ENCODE results near the gene MCOLN1. TPM values are rescaled to one million over a fixed set of nuclear protein-coding genes. Genes with fewer than 3 reads are reported as not detected.
A peak's percentile ranks its signal among the peaks of the same experiment; 100 is the strongest.

MCOLN1 gene
- total RNA-seq: 10 to 100 TPM; 15.2 to 15.3 TPM

DNA sequence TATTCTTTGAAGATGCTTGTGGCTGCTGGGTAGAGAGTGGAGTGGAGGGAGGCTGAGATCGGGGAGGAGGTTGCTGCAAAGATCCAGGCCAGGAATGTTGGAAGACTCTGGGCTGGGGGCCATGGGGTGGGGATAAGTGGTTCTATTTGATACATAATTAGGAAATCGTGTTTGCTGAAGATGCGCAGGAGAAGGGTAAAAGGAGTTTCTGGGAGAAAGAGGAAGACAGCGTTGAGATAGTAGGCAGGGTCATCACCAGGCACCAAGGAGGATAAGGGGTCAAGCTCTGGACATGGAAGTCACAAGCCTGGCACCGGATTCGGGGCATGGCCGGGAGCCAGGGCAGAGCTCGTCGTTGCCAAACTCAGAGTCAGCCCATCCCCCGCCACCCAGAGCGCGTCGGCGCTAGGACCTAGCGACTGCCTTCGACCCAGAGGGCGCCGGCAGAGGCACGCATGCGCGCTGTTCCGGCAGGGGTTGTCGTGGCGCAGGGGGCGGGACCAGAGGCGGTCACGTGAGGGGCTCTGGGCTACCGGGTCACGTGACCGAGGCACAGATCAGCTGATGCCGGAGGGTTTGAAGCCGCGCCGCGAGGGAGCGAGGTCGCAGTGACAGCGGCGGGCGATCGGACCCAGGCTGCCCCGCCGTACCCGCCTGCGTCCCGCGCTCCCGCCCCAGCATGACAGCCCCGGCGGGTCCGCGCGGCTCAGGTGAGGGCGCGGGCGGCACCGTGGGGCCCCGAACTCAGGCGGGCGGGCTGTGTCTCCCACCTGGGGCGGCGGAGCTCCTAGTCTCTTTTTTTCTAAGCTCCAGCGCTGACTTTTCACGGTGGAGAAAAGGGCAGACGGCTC, at the start of gene MCOLN1:
Gene MCOLN1, plus strand, starts transcription at position 553 of the 851 bp plus-strand sequence. Its CDS starts 127 bp downstream, at position 680.
- H3K9me3 Mint-ChIP-seq: no peaks in the 10 kb centered on the region
- peaks cover 15% of the 10 kb centered on the region for H3K4me1 Mint-ChIP-seq
- H3K36me3 Mint-ChIP-seq (ENCODE audit: low read depth): peaks cover 4% of the 10 kb centered on the region
- ChIA-PET CTCF (interaction anchor here (0.6 to 4.7 kb wide), 8 partner anchors 13 to 517 kb away, joined by 3 to 26 read pairs (median 6); partner anchors contain the start of genes PNPLA6 and TRAPPC5), POLR2A (interaction anchor here (0.6 to 5.7 kb wide), 17 partner anchors 11 to 978 kb away, joined by 3 to 60 read pairs (median 4); partner anchors contain the start of genes ARHGEF18, PET100, PEX11G and PNPLA6)
- peaks cover 3% of the 10 kb centered on the region for H3K27me3 Mint-ChIP-seq
- H3K4me3 Mint-ChIP-seq: peak within 1 kb of the TSS; percentile 83
- peak within 1 kb of the TSS; percentile 33 for H3K27ac Mint-ChIP-seq
- DNase-seq: peak; percentile 100

- H3K36me3 Mint-ChIP-seq (ENCODE audit: low read depth): peaks cover 3% of the 10 kb centered on the region
- no peak overlapping the region for H3K27ac Mint-ChIP-seq
- POLR2A ChIA-PET: no interaction called here
- no peaks in the 10 kb centered on the region for H3K9me3 Mint-ChIP-seq
- H3K27me3 Mint-ChIP-seq: no peaks in the 10 kb centered on the region
- no peaks in the 10 kb centered on the region for H3K4me1 Mint-ChIP-seq
- no peak overlapping the region for H3K4me3 Mint-ChIP-seq
- CTCF ChIA-PET: no interaction called here
- DNase-seq: no peak
These were observed 46.8 kb upstream of the MCOLN1 start for GRCh38 chr19:7475665-7476064.

DNA sequence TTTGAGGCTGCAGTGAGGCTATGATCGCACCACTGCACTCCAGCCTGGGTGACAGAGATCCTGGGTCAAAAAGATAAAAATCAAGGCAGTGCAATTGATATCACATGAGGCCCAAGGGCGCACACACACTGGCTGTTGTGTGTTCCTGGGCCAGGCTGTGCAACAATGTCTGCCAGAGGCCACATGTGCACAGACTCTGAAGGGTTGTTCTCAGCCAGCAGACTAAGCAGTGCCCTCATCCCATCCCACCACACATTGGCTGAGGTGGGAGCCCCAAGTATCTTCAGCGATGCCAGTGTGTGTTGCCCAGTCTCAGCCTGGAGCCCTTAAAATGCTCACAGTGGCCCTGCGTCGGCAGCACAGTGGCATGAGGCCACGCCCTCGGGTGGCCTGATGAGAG, 46.2 kb upstream of the MCOLN1 start:
- Mint-ChIP-seq H3K4me3 (no peak overlapping the region), H3K4me1 (no peaks in the 10 kb centered on the region), H3K36me3 (ENCODE audit: low read depth) (peaks cover 3% of the 10 kb centered on the region), H3K27ac (no peak overlapping the region), H3K9me3 (no peaks in the 10 kb centered on the region), H3K27me3 (no peaks in the 10 kb centered on the region)
- POLR2A ChIA-PET: no interaction called here
- CTCF ChIA-PET: no interaction called here
- no peak for DNase-seq

- no peaks in the 10 kb centered on the region for H3K9me3 Mint-ChIP-seq
- no peaks in the 10 kb centered on the region for H3K4me1 Mint-ChIP-seq
- DNase-seq: no peak
- ChIA-PET POLR2A (no interaction called here), CTCF (interaction anchor here (1.1 kb wide), 1 partner anchor 10 kb away, joined by 3 read pairs; no protein-coding TSS in a partner anchor)
- H3K27ac Mint-ChIP-seq: no peak overlapping the region
- H3K27me3 Mint-ChIP-seq: no peaks in the 10 kb centered on the region
- no peak overlapping the region for H3K4me3 Mint-ChIP-seq
- peaks cover under 1% of the 10 kb centered on the region for H3K36me3 Mint-ChIP-seq (ENCODE audit: low read depth)
These were observed 45.5 kb upstream of the MCOLN1 start for GRCh38 chr19:7476777-7477494.

GRCh38 chr19:7477758-7478157, 44.7 kb upstream of the MCOLN1 start:
- Mint-ChIP-seq H3K4me3 (no peak overlapping the region), H3K27ac (no peak overlapping the region), H3K36me3 (ENCODE audit: low read depth) (no peaks in the 10 kb centered on the region), H3K9me3 (no peaks in the 10 kb centered on the region), H3K4me1 (no peaks in the 10 kb centered on the region), H3K27me3 (no peaks in the 10 kb centered on the region)
- ChIA-PET POLR2A (no interaction called here), CTCF (interaction anchor here (1.1 kb wide), 1 partner anchor 9 kb away, joined by 3 read pairs; no protein-coding TSS in a partner anchor)
- DNase-seq: no peak

- POLR2A ChIA-PET: no interaction called here
- Mint-ChIP-seq H3K27me3 (no peaks in the 10 kb centered on the region), H3K4me1 (peaks cover 3% of the 10 kb centered on the region), H3K36me3 (ENCODE audit: low read depth) (no peaks in the 10 kb centered on the region), H3K4me3 (no peak overlapping the region), H3K9me3 (no peaks in the 10 kb centered on the region), H3K27ac (no peak overlapping the region)
- CTCF ChIA-PET: no interaction called here
- no peak for DNase-seq
These were observed 44.1 kb upstream of the MCOLN1 start for GRCh38 chr19:7478173-7478842.

GRCh38 chr19:7478843-7479227, 43.6 kb upstream of the MCOLN1 start:
- H3K27me3 Mint-ChIP-seq: no peaks in the 10 kb centered on the region
- no peaks in the 10 kb centered on the region for H3K36me3 Mint-ChIP-seq (ENCODE audit: low read depth)
- no peak overlapping the region for H3K27ac Mint-ChIP-seq
- H3K4me3 Mint-ChIP-seq: no peak overlapping the region
- POLR2A ChIA-PET: no interaction called here
- CTCF ChIA-PET: no interaction called here
- no peaks in the 10 kb centered on the region for H3K9me3 Mint-ChIP-seq
- H3K4me1 Mint-ChIP-seq: peaks cover 4% of the 10 kb centered on the region
- DNase-seq: no peak

GRCh38 chr19:7480222-7480969, 42.0 kb upstream of the MCOLN1 start:
- H3K27ac Mint-ChIP-seq: no peak overlapping the region
- POLR2A ChIA-PET: no interaction called here
- no peak overlapping the region for H3K4me3 Mint-ChIP-seq
- DNase-seq: no peak
- CTCF ChIA-PET: interaction anchor here (0.6 kb wide), 1 partner anchor 56 kb away, joined by 5 read pairs; no protein-coding TSS in a partner anchor
- peaks cover 4% of the 10 kb centered on the region for H3K4me1 Mint-ChIP-seq
- no peaks in the 10 kb centered on the region for H3K36me3 Mint-ChIP-seq (ENCODE audit: low read depth)
- no peaks in the 10 kb centered on the region for H3K27me3 Mint-ChIP-seq
- no peaks in the 10 kb centered on the region for H3K9me3 Mint-ChIP-seq

DNA sequence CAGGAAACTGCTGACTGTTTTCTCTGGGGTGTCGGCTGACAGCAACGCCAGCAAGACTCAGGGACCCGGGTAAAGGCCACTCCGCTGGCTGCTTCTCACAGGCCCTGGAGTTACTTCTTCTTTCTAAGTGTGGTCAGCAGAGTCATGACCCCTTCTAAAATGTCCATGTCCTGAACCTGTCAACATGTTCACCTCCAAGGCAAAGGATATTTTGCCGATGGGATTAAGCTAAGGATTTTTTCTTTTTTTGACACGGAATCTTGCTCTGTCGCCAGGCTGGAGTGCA, 41.5 kb upstream of the MCOLN1 start:
- Mint-ChIP-seq H3K27ac (no peak overlapping the region), H3K9me3 (no peaks in the 10 kb centered on the region)
- CTCF ChIA-PET: no interaction called here

DNA sequence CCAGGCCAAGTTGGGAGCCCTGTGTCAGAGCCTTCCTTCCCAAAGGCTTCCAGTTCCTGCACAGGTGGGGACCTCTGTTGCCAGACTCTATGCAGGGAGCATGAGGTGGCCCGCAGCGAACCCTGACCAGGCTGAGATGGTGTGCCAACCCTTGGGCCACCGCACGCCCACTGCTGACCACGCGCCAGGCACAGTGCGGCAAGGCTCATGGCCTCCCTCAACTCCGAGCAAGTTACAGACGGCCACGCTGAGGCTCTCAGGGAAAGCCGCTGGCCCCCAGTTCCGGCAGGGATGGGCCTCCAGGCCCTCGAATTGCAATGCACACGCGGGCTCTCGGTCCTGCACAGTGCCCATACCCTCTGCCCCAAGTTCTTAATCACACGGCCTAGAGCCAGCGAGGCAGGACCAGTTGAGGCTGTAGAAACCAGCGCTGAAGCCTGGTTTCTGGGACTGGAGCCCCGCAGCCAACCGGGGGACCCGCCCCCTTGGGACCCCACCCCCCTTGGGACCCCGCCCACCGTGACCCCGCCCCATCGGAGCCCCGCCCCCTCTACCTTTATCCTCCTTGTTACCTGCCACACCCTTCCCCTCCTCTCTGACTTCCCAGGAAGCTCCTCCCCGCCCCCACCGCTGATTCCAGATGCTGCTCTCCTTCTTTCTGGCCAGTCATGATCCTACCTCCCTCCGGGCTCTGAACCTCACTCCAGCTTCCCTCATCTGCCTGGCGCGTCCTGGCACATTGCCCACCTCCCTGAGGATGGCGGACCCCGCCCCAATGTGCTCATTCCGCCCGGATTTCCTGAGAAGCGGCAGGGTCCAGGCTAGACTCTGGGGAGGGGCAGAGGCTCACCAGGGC, 39.6 kb upstream of the MCOLN1 start:
- CTCF ChIA-PET: no interaction called here
- no peak for DNase-seq
- H3K9me3 Mint-ChIP-seq: no peaks in the 10 kb centered on the region
- H3K4me1 Mint-ChIP-seq: peaks cover 4% of the 10 kb centered on the region
- H3K4me3 Mint-ChIP-seq: no peak overlapping the region
- H3K27ac Mint-ChIP-seq: no peak overlapping the region
- POLR2A ChIA-PET: no interaction called here
- no peaks in the 10 kb centered on the region for H3K36me3 Mint-ChIP-seq (ENCODE audit: low read depth)
- no peaks in the 10 kb centered on the region for H3K27me3 Mint-ChIP-seq

More for the DNA sequence above, 41.5 kb upstream of the MCOLN1 start:
- H3K4me1 Mint-ChIP-seq: peaks cover 4% of the 10 kb centered on the region
- H3K4me3 Mint-ChIP-seq: no peak overlapping the region
- DNase-seq: no peak
- POLR2A ChIA-PET: interaction anchor here (1.0 kb wide), 1 partner anchor 41 kb away, joined by 3 read pairs; the partner anchor contains the start of gene MCOLN1
- no peaks in the 10 kb centered on the region for H3K27me3 Mint-ChIP-seq
- no peaks in the 10 kb centered on the region for H3K36me3 Mint-ChIP-seq (ENCODE audit: low read depth)

DNA sequence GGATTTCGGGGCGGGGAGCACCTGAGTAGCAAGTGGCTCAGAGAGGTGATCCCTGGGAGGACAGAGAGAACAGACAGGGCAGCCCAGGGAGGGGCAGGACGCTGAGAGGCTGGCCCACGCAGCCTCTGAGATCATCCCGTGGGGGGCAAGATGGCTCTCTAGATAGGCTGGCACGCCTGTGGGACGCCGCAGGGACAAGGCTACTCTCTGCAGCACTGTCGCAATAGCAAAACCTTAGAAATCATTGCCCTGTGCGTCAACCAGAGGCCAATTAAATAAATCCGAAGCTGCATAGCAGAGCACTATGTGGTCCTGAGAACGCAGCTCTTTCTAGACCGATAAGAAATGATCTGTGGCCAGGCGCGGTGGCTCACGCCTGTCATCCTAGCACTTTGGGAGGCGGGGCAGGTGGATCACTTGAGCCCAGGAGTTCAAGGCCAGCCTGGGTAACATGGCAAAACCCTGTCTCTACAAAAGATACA, 38.7 kb upstream of the MCOLN1 start:
- Mint-ChIP-seq H3K27me3 (no peaks in the 10 kb centered on the region), H3K27ac (no peak overlapping the region), H3K4me3 (no peak overlapping the region), H3K9me3 (no peaks in the 10 kb centered on the region), H3K4me1 (peaks cover 4% of the 10 kb centered on the region), H3K36me3 (ENCODE audit: low read depth) (no peaks in the 10 kb centered on the region)
- CTCF ChIA-PET: no interaction called here
- DNase-seq: no peak
- POLR2A ChIA-PET: interaction anchor here (1.0 kb wide), 1 partner anchor 146 kb away, joined by 4 read pairs; the partner anchor contains the start of genes PET100 and XAB2

- H3K36me3 Mint-ChIP-seq (ENCODE audit: low read depth): no peaks in the 10 kb centered on the region
- H3K27me3 Mint-ChIP-seq: no peaks in the 10 kb centered on the region
- no peak for DNase-seq
- H3K9me3 Mint-ChIP-seq: no peaks in the 10 kb centered on the region
- no peak overlapping the region for H3K27ac Mint-ChIP-seq
- peaks cover 20% of the 10 kb centered on the region for H3K4me1 Mint-ChIP-seq
- CTCF ChIA-PET: interaction anchor here (1.4 to 1.5 kb wide), 2 partner anchors 10 to 81 kb away, joined by 3 to 4 read pairs; no protein-coding TSS in a partner anchor
- POLR2A ChIA-PET: no interaction called here
- no peak overlapping the region for H3K4me3 Mint-ChIP-seq
These were observed 35.5 kb upstream of the MCOLN1 start for GRCh38 chr19:7486923-7487322.
